SK-N-SH (cell line): ENCODE measurements around the gene DYRK1A.

ENCODE experiments used
- CTCF ChIP-seq: fragments of 200-600 bp; sonication (generic); IDR thresholded peaks from 2 replicates; pipeline ENCODE4 v1.6.1; 2017; ENCODE audit warnings: antibody characterized with exemption, mild to moderate bottlenecking, moderate library complexity
- POLR2AphosphoS5 ChIP-seq: IDR thresholded peaks from 2 replicates; pipeline ENCODE4 v1.6.1; 2012; ENCODE audit warnings: low read depth, low read length

GRCh38 chr21:37451446-37451845 is 84.9 kb downstream of the DYRK1A start:
- no peak for TF ChIP-seq CTCF
- no peak for TF ChIP-seq POLR2AphosphoS5
